ENCODE results near the gene IPO5. TPM values are rescaled to one million over a fixed set of nuclear protein-coding genes. Genes with fewer than 3 reads are reported as not detected.
"Not testable (repeated sequence)": the region's sequence is repeated elsewhere in the genome, so short reads cannot be mapped to it uniquely, and the experiment has no call there.

Gene IPO5
- total RNA-seq, 2 experiments from 2014 or later, result 62.2 to 73.3 TPM

GRCh38 chr13:98044301-98044700 lies 90.8 kb downstream of the IPO5 start:
- H3K9me3 Mint-ChIP-seq, result no peaks in the 10 kb centered on the region
- TF ChIP-seq, protein P1, sequence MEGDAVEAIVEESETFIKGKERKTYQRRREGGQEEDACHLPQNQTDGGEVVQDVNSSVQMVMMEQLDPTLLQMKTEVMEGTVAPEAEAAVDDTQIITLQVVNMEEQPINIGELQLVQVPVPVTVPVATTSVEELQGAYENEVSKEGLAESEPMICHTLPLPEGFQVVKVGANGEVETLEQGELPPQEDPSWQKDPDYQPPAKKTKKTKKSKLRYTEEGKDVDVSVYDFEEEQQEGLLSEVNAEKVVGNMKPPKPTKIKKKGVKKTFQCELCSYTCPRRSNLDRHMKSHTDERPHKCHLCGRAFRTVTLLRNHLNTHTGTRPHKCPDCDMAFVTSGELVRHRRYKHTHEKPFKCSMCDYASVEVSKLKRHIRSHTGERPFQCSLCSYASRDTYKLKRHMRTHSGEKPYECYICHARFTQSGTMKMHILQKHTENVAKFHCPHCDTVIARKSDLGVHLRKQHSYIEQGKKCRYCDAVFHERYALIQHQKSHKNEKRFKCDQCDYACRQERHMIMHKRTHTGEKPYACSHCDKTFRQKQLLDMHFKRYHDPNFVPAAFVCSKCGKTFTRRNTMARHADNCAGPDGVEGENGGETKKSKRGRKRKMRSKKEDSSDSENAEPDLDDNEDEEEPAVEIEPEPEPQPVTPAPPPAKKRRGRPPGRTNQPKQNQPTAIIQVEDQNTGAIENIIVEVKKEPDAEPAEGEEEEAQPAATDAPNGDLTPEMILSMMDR (IDR thresholded peaks at IDR 0.05), result no peak
- H3K36me3 ChIP-seq (ENCODE audit: insufficient read depth, low read length), result no peaks in the 10 kb centered on the region
- POLR2A ChIA-PET, result no interaction called here
- no peak overlapping the region for H3K4me3 Mint-ChIP-seq
- peaks cover 4% of the 10 kb centered on the region for H3K27me3 Mint-ChIP-seq
- no peak overlapping the region for H3K27ac ChIP-seq (ENCODE audit: low read depth in 1 of 2, low read length in 2 of 2)
- no peaks in the 10 kb centered on the region for H3K4me1 Mint-ChIP-seq (ENCODE audit: low read depth)
- H3K4me1 ChIP-seq (ENCODE audit: insufficient read depth, low read length), result no peaks in the 10 kb centered on the region
- no peak overlapping the region for H3K27ac Mint-ChIP-seq
- H3K36me3 Mint-ChIP-seq (ENCODE audit: low read depth), result no peaks in the 10 kb centered on the region
- H3K4me3 ChIP-seq (ENCODE audit: low read length), result no peak overlapping the region
- H3K27me3 ChIP-seq (ENCODE audit: control insufficient read depth in 1 of 2, insufficient read depth in 2 of 2, low read length in 2 of 2), result peaks cover 0 to 2% of the 10 kb centered on the region in 2 experiments
- intact Hi-C loops (cut with DNase I, micrococcal nuclease), result no loop called here
- ATAC-seq (ENCODE audit: poor library complexity), result no peak
- DNase-seq, result no peak
- CTCF ChIA-PET, result no interaction called here
- H3K9me3 ChIP-seq (ENCODE audit: control insufficient read depth in 1 of 2, insufficient read depth in 1 of 2, low read length in 2 of 2), result no peaks in the 10 kb centered on the region

- H3K9me3 Mint-ChIP-seq; H3K36me3 Mint-ChIP-seq (ENCODE audit: low read depth); H3K4me3 ChIP-seq (ENCODE audit: low read length); H3K4me3 Mint-ChIP-seq; H3K27ac ChIP-seq (ENCODE audit: low read depth in 1 of 2, low read length in 2 of 2); intact Hi-C loops (cut with DNase I, micrococcal nuclease); H3K36me3 ChIP-seq (ENCODE audit: insufficient read depth, low read length); DNase-seq; CTCF ChIA-PET; ATAC-seq (ENCODE audit: poor library complexity); H3K4me1 Mint-ChIP-seq (ENCODE audit: low read depth); H3K4me1 ChIP-seq (ENCODE audit: insufficient read depth, low read length); H3K27me3 Mint-ChIP-seq; POLR2A ChIA-PET; H3K9me3 ChIP-seq (ENCODE audit: control insufficient read depth in 1 of 2, insufficient read depth in 1 of 2, low read length in 2 of 2); H3K27me3 ChIP-seq (ENCODE audit: control insufficient read depth in 1 of 2, insufficient read depth in 2 of 2, low read length in 2 of 2); H3K27ac Mint-ChIP-seq: not testable (repeated sequence)
Observed at GRCh38 chr13:98047785-98048184, 94.3 kb downstream of the IPO5 start.

DNA sequence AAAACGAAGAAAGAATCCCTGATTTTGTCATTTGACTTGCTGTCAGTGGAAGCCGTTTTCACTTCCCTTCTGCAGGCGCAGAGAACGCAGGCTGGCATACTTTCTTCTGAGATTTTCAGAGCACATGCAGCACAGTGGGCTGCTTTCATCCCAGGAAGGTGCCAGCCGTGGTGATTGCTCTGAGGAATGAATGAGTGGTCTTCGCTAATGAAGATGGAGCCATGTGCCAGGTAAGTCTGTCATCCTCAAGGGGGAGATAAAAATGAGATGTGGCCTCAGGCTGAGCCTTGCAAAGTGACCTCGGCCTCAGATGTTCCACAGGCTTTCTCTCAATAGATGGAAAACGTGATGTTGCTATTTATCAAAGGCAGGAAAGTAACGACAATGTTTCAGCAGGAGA lies 94.8 kb downstream of the IPO5 start:
- intact Hi-C loops (cut with DNase I, micrococcal nuclease), result no loop called here
- Mint-ChIP-seq H3K27me3 (peaks cover 8% of the 10 kb centered on the region), H3K9me3 (no peaks in the 10 kb centered on the region), H3K36me3 (ENCODE audit: low read depth) (no peaks in the 10 kb centered on the region), H3K4me3 (no peak overlapping the region), H3K27ac (no peak overlapping the region), H3K4me1 (ENCODE audit: low read depth) (no peaks in the 10 kb centered on the region)
- no peak overlapping the region for H3K27ac ChIP-seq (ENCODE audit: low read depth in 1 of 2, low read length in 2 of 2)
- no peak for ATAC-seq (ENCODE audit: poor library complexity)
- H3K27me3 ChIP-seq (ENCODE audit: control insufficient read depth in 1 of 2, insufficient read depth in 2 of 2, low read length in 2 of 2), result peaks cover 0 to 2% of the 10 kb centered on the region in 2 experiments
- no peak overlapping the region for H3K4me3 ChIP-seq (ENCODE audit: low read length)
- no peaks in the 10 kb centered on the region for H3K36me3 ChIP-seq (ENCODE audit: insufficient read depth, low read length)
- no peaks in the 10 kb centered on the region for H3K4me1 ChIP-seq (ENCODE audit: insufficient read depth, low read length)
- TF ChIP-seq, protein P1 (IDR thresholded peaks at IDR 0.05), result no peak
- ChIA-PET CTCF (no interaction called here), POLR2A (no interaction called here)
- no peak for DNase-seq
- H3K9me3 ChIP-seq (ENCODE audit: control insufficient read depth in 1 of 2, insufficient read depth in 1 of 2, low read length in 2 of 2), result peaks cover 0 to 8% of the 10 kb centered on the region in 2 experiments

- no peaks in the 10 kb centered on the region for H3K4me1 Mint-ChIP-seq (ENCODE audit: low read depth)
- Histone ChIP-seq H3K27me3 (ENCODE audit: control insufficient read depth in 1 of 2, insufficient read depth in 2 of 2, low read length in 2 of 2) (peaks cover 0 to 2% of the 10 kb centered on the region in 2 experiments), H3K36me3 (ENCODE audit: insufficient read depth, low read length) (no peaks in the 10 kb centered on the region), H3K9me3 (ENCODE audit: control insufficient read depth in 1 of 2, insufficient read depth in 1 of 2, low read length in 2 of 2) (peaks cover 0 to 8% of the 10 kb centered on the region in 2 experiments), H3K27ac (ENCODE audit: low read depth in 1 of 2, low read length in 2 of 2) (no peak overlapping the region), H3K4me3 (ENCODE audit: low read length) (no peak overlapping the region), H3K4me1 (ENCODE audit: insufficient read depth, low read length) (no peaks in the 10 kb centered on the region)
- TF ChIP-seq, protein P1 (IDR thresholded peaks at IDR 0.05), result no peak
- H3K27me3 Mint-ChIP-seq, result peaks cover 15% of the 10 kb centered on the region
- DNase-seq (no peak), ATAC-seq (ENCODE audit: poor library complexity) (no peak)
- H3K9me3 Mint-ChIP-seq, result no peaks in the 10 kb centered on the region
- intact Hi-C loops (cut with DNase I, micrococcal nuclease), result no loop called here
- no peaks in the 10 kb centered on the region for H3K36me3 Mint-ChIP-seq (ENCODE audit: low read depth)
- POLR2A ChIA-PET, result no interaction called here
- CTCF ChIA-PET, result no interaction called here
- H3K27ac Mint-ChIP-seq, result no peak overlapping the region
- H3K4me3 Mint-ChIP-seq, result no peak overlapping the region
Observed at GRCh38 chr13:98050041-98050466, 96.6 kb downstream of the IPO5 start.
